ENCODE results near the gene GABARAPL1.

The GABARAPL1 gene

GRCh38 chr12:10238526-10238925 is 25.8 kb downstream of the GABARAPL1 start:
- TF ChIP-seq USF1 (IDR thresholded peaks at IDR 0.05): no peak
- no peak for TF ChIP-seq EGR1 (IDR thresholded peaks at IDR 0.05)

DNA sequence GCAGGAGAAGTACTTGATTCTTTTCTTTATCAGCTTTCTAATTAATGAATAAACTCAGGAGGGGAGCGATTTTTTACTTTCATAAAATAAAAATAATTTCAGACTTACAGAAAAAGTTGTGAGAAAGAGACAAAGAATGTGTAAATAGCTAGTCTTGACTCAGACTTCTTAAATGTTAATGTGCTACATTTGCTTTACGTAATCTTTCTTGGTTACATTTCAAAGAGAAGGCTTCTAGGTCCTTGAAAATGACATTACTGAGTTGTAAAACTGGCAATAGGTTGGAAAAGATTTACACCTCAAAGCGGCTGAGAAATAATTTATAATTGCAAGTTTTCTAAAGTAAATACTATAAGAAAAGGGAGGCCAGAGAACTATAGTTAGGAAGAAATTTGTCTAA is 28.6 kb downstream of the GABARAPL1 start:
- TF ChIP-seq EGR1 (IDR thresholded peaks at IDR 0.05) (no peak), ZBTB7A (IDR thresholded peaks at IDR 0.05; ENCODE audit: low read depth) (no peak), TAF1 (IDR thresholded peaks at IDR 0.05; ENCODE audit: low read depth) (no peak), EP300 (IDR thresholded peaks at IDR 0.05; ENCODE audit: borderline replicate concordance) (no peak), REST (IDR thresholded peaks at IDR 0.05; ENCODE audit: low read depth) (no peak), USF1 (IDR thresholded peaks at IDR 0.05) (no peak), RAD21 (IDR thresholded peaks at IDR 0.05; ENCODE audit: low read depth) (no peak), NFIC (IDR thresholded peaks at IDR 0.05) (no peak)
- TF ChIP-seq, protein P1, sequence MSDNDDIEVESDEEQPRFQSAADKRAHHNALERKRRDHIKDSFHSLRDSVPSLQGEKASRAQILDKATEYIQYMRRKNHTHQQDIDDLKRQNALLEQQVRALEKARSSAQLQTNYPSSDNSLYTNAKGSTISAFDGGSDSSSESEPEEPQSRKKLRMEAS (IDR thresholded peaks at IDR 0.05): no peak

DNA sequence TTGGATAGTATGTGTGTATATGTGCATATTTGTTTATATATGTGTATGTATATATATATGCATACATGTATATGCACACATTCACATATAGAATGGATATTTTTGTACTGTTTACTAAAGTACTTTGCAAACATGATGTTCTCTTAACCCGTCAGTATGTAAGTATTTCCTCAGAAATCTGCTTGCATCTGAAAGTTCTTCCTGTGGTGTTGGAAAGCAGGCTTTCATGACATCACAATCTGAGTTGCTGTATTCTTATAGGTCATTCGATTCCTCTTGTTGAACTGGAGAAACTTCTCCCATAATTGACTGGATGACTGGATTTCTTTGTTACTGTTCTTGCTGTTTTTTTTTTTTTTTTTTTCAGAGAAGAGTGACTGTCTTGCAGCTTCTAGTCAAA is 29.1 kb downstream of the GABARAPL1 start:
- no peak for TF ChIP-seq TEAD4 (IDR thresholded peaks at IDR 0.05)
- no peak for TF ChIP-seq NFIC (IDR thresholded peaks at IDR 0.05)
- TF ChIP-seq TCF12 (IDR thresholded peaks at IDR 0.05; ENCODE audit: low read depth): no peak
- TF ChIP-seq CREB1 (IDR thresholded peaks at IDR 0.05; ENCODE audit: low read depth): no peak
- TF ChIP-seq TAF1 (IDR thresholded peaks at IDR 0.05; ENCODE audit: low read depth): no peak
- no peak for TF ChIP-seq YY1 (IDR thresholded peaks at IDR 0.05; ENCODE audit: low read depth)
- TF ChIP-seq USF1 (IDR thresholded peaks at IDR 0.05): no peak
- TF ChIP-seq RAD21 (IDR thresholded peaks at IDR 0.05; ENCODE audit: low read depth): no peak

- no peak for TF ChIP-seq FOXM1 (IDR thresholded peaks at IDR 0.05; ENCODE audit: borderline replicate concordance, low read depth)
These were observed 29.9 kb downstream of the GABARAPL1 start for GRCh38 chr12:10242539-10242938.

GRCh38 chr12:10243818-10244520 is 31.3 kb downstream of the GABARAPL1 start:
- TF ChIP-seq EP300 (IDR thresholded peaks at IDR 0.05; ENCODE audit: borderline replicate concordance) (no peak), ZBTB7A (IDR thresholded peaks at IDR 0.05; ENCODE audit: low read depth) (no peak), YY1 (IDR thresholded peaks at IDR 0.05; ENCODE audit: low read depth) (no peak)

DNA sequence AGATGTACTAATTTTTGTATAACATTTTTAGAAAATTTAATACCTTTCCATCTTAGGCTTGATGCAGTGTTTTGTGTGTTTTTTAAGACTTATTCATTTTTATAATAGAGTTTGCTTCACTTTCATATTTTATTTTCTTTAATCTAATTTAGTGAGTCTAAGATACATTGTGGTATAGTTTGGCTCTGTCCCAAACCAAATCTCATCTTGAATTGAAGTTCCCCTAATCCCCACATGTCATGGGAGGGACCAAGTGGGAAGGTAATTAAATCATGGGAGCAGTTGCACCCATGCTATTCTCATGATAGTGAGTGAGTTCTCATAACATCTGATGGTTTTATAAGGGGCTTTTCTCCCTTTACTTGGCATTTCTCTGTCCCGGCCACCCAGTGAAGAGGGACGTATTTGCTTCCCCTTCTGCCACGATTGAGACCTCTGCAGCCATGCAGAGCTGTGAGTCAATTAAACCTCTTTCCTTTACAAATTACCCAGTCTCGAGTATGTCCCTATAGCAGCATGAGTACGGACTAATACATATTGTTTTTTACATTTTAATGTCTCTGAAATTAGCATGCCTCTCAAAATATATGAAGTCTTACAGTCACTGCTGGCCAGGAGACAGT is 34.9 kb downstream of the GABARAPL1 start:
- no peak for TF ChIP-seq FOXM1 (IDR thresholded peaks at IDR 0.05; ENCODE audit: borderline replicate concordance, low read depth)
- no peak for TF ChIP-seq TEAD4 (IDR thresholded peaks at IDR 0.05)
- TF ChIP-seq, protein P1 (IDR thresholded peaks at IDR 0.05): no peak
- TF ChIP-seq USF1 (IDR thresholded peaks at IDR 0.05): no peak
- TF ChIP-seq RAD21 (IDR thresholded peaks at IDR 0.05; ENCODE audit: low read depth): no peak
- TF ChIP-seq CREB1 (IDR thresholded peaks at IDR 0.05; ENCODE audit: low read depth): no peak
- TF ChIP-seq CEBPB (IDR thresholded peaks at IDR 0.05): no peak
- no peak for TF ChIP-seq EP300 (IDR thresholded peaks at IDR 0.05; ENCODE audit: borderline replicate concordance)
- TF ChIP-seq ZBTB7A (IDR thresholded peaks at IDR 0.05; ENCODE audit: low read depth): no peak
- TF ChIP-seq EGR1 (IDR thresholded peaks at IDR 0.05): no peak

DNA sequence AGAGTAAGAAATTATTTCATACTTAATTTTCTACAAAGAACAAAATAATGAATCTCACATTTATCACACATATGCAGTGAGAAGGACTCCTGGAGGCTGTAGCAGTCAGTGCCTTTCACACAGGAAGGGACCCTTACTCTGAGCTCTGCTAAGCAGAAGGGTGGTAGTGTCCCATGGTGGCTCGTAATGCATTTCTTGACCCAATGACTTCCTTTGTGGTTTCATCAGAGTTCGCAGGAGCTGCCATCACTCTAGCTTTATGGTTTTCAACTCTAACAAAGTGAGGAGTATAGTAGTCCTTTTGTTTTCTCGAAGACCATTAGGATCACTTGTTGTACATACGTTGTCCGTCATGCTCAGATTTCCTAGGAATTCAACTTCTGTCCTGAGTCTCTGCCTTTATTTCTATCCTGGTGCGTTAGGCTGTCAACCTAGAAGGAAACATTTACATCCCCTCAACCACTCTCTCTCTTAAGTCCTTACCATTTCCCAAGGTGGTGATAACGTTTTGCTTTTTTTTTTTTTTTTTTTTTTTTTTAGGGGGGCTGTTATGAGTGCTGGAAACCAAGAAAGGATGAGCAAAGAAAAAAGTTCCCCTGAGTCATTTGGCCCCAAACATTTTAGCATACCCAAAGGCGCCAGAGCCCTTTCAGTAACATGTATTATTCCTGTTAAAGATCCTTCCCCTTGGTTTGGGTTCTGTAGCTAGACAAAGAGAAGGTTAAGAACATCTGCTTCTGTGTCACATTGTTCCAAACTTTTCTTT is 37.2 kb downstream of the GABARAPL1 start:
- TF ChIP-seq CREB1 (IDR thresholded peaks at IDR 0.05; ENCODE audit: low read depth) (no peak), YY1 (IDR thresholded peaks at IDR 0.05; ENCODE audit: low read depth) (no peak), USF1 (IDR thresholded peaks at IDR 0.05) (no peak), FOXM1 (IDR thresholded peaks at IDR 0.05; ENCODE audit: borderline replicate concordance, low read depth) (no peak), EGR1 (IDR thresholded peaks at IDR 0.05) (no peak), NFIC (IDR thresholded peaks at IDR 0.05) (no peak), TCF12 (IDR thresholded peaks at IDR 0.05; ENCODE audit: low read depth) (no peak), TAF1 (IDR thresholded peaks at IDR 0.05; ENCODE audit: low read depth) (no peak), ZBTB7A (IDR thresholded peaks at IDR 0.05; ENCODE audit: low read depth) (no peak), EP300 (IDR thresholded peaks at IDR 0.05; ENCODE audit: borderline replicate concordance) (no peak), RAD21 (IDR thresholded peaks at IDR 0.05; ENCODE audit: low read depth) (no peak), CEBPB (IDR thresholded peaks at IDR 0.05) (no peak), REST (IDR thresholded peaks at IDR 0.05; ENCODE audit: low read depth) (no peak)
- TF ChIP-seq, protein P1 (IDR thresholded peaks at IDR 0.05): no peak
